Keratinocyte (primary cell): ENCODE results near the gene OTOR. TPM values are rescaled to one million over a fixed set of nuclear protein-coding genes. Genes with fewer than 3 reads are reported as not detected.

Source experiments
- DNase-seq: peaks from one replicate; pipeline ENCODE4 v3.0.0-alpha.2; 2011; ENCODE audit warnings: low read depth, missing footprints, low spot score
- FAIRE-seq: peaks from 2 replicates; lab custom pipeline; 2011; peaks lifted over from hg19 to GRCh38; lab: Jason Lieb, UNC
- H2AFZ ChIP-seq: 2 replicates; pipeline ENCODE4 v1.6.0; 2012; ENCODE audit warnings: low read length, control low read depth, inconsistent platforms; ENCODE audit not compliant: control insufficient read depth
- H3K27ac ChIP-seq: 2 replicates; pipeline ENCODE4 v1.5.1; 2011; ENCODE audit warnings: low read length; ENCODE audit not compliant: control insufficient read depth, insufficient read depth
- H3K27me3 ChIP-seq: 3 replicates; pipeline ENCODE4 v1.6.0; 2011; ENCODE audit warnings: low read length; ENCODE audit not compliant: control insufficient read depth, insufficient read depth; ENCODE audit errors: extremely low read depth
- H3K36me3 ChIP-seq, 2 experiments: 2 replicates in 1 of 2; 3 replicates in 1 of 2; pipeline ENCODE4 v1.5.1; 2011; ENCODE audit warnings: low read length in 2 of 2, mild to moderate bottlenecking in 1 of 2; ENCODE audit not compliant: control insufficient read depth in 2 of 2, insufficient read depth in 2 of 2; ENCODE audit errors: extremely low read depth in 1 of 2
- H3K4me1 ChIP-seq: 3 replicates; pipeline ENCODE4 v1.5.1; 2011; ENCODE audit warnings: low read length; ENCODE audit not compliant: control insufficient read depth, insufficient read depth; ENCODE audit errors: extremely low read depth
- H3K4me2 ChIP-seq: 3 replicates; pipeline ENCODE4 v1.6.0; 2011; ENCODE audit warnings: low read depth, low read length; ENCODE audit not compliant: control insufficient read depth, insufficient read depth; ENCODE audit errors: extremely low read depth
- H3K4me3 ChIP-seq, 3 experiments: fragments of 200-600 bp in 1 of 3; sonication (generic) in 1 of 3; 2 replicates in 2 of 3; 3 replicates in 1 of 3; pipeline ENCODE4 v1.5.1; 2011 to 2016; ENCODE audit warnings: low read length in 3 of 3, mild to moderate bottlenecking in 3 of 3, control low read depth in 2 of 3, inconsistent platforms in 1 of 3, low read depth in 1 of 3, mixed read lengths in 1 of 3, mixed run types in 1 of 3, moderate library complexity in 1 of 3; ENCODE audit not compliant: control insufficient read depth in 2 of 3, insufficient read depth in 2 of 3; ENCODE audit errors: extremely low read depth in 1 of 3
- H3K79me2 ChIP-seq: 2 replicates; pipeline ENCODE4 v1.6.0; 2012; ENCODE audit warnings: low read length; ENCODE audit not compliant: control insufficient read depth, insufficient read depth
- H3K9ac ChIP-seq: 3 replicates; pipeline ENCODE4 v1.6.0; 2011; ENCODE audit warnings: low read length; ENCODE audit not compliant: control insufficient read depth, insufficient read depth; ENCODE audit errors: extremely low read depth
- H3K9me1 ChIP-seq: 3 replicates; pipeline ENCODE4 v1.6.0; 2011; ENCODE audit warnings: low read length; ENCODE audit not compliant: control insufficient read depth, insufficient read depth; ENCODE audit errors: extremely low read depth
- H3K9me3 ChIP-seq: 2 replicates; pipeline ENCODE4 v1.5.1; 2012; ENCODE audit warnings: low read depth, low read length; ENCODE audit not compliant: control insufficient read depth
- H4K20me1 ChIP-seq: 3 replicates; pipeline ENCODE4 v1.6.0; 2011; ENCODE audit warnings: low read length; ENCODE audit not compliant: control insufficient read depth, insufficient read depth; ENCODE audit errors: extremely low read depth
- CTCF ChIP-seq, 3 experiments: IDR thresholded peaks in 1 of 3; conservative IDR thresholded peaks in 1 of 3; optimal IDR thresholded peaks in 1 of 3; 2 replicates in 2 of 3; 3 replicates in 1 of 3; pipeline versions ENCODE3 to v1.5.1; 2011; ENCODE audit warnings: low read length in 3 of 3, mild to moderate bottlenecking in 3 of 3, moderate library complexity in 2 of 3, control low read depth in 1 of 3, inconsistent platforms in 1 of 3; ENCODE audit not compliant: insufficient read depth in 2 of 3; ENCODE audit errors: extremely low read depth in 1 of 3
- EZH2 ChIP-seq: IDR thresholded peaks from one replicate; pipeline ENCODE4 v1.6.1; 2012; ENCODE audit warnings: inconsistent platforms, mild to moderate bottlenecking, low read length, moderate library complexity
- dilution Hi-C: fragments of 300-500 bp; cut with MboI; formaldehyde crosslinking; loops from one replicate; pipeline ENCODE4 v1.7.0; 2020; ENCODE audit warnings: low sequenced_read_pairs; ENCODE audit not compliant: extremely low pct_ligation_motif_present
- polyA plus RNA-seq, 5 experiments: library from polyadenylated mRNA; depleted of rRNA in 3 of 5; stranded (reverse) in 3 of 5; stranded (forward) in 1 of 5; unstranded in 1 of 5; fragments of >200 nt; gene quantifications; 1 replicate in 1 of 5; 2 replicates in 3 of 5; 3 replicates in 1 of 5; pipeline versions ENCODE4 v1.2.1 to v1.2.3, GENCODE V29; 2011 to 2012; ENCODE audit warnings: missing spikeins in 2 of 5, low read depth in 1 of 5, low replicate concordance in 1 of 5

The OTOR gene
- polyA plus RNA-seq, 1 donor (not counting 4 experiments of a cell fraction or from before 2014, with no cell fraction given) = not detected

GRCh38 chr20:16777126-16777525 is 29.0 kb downstream of the OTOR start:
- no peaks in the 10 kb centered on the region for H3K36me3 ChIP-seq
- H3K27ac ChIP-seq = no peak overlapping the region
- no peaks in the 10 kb centered on the region for H4K20me1 ChIP-seq
- no peak overlapping the region for H2AFZ ChIP-seq
- no peak overlapping the region for H3K4me2 ChIP-seq
- no peak for DNase-seq
- H3K4me1 ChIP-seq = no peaks in the 10 kb centered on the region
- no peak for FAIRE-seq
- H3K27me3 ChIP-seq = no peaks in the 10 kb centered on the region
- no peaks in the 10 kb centered on the region for H3K9me3 ChIP-seq
- H3K9me1 ChIP-seq = no peaks in the 10 kb centered on the region
- dilution Hi-C loops = no loop called here
- no peak overlapping the region for H3K4me3 ChIP-seq
- no peaks in the 10 kb centered on the region for H3K79me2 ChIP-seq
- no peak overlapping the region for H3K9ac ChIP-seq
- no peak for TF ChIP-seq EZH2
- no peak for TF ChIP-seq CTCF (optimal IDR thresholded peaks at IDR 0.05 in 1 of 3, IDR thresholded peaks at IDR 0.05 in 1 of 3, conservative IDR thresholded peaks at IDR 0.05 in 1 of 3; ENCODE audit: extremely low read depth in 1 of 3, insufficient read depth in 2 of 3, low read length in 3 of 3)

- no peak overlapping the region for H3K4me3 ChIP-seq
- no peaks in the 10 kb centered on the region for H3K9me1 ChIP-seq
- no peaks in the 10 kb centered on the region for H3K27me3 ChIP-seq
- no peak overlapping the region for H3K9ac ChIP-seq
- H3K36me3 ChIP-seq = no peaks in the 10 kb centered on the region
- no peaks in the 10 kb centered on the region for H3K9me3 ChIP-seq
- FAIRE-seq = no peak
- DNase-seq = no peak
- H3K4me2 ChIP-seq = no peak overlapping the region
- TF ChIP-seq CTCF (optimal IDR thresholded peaks at IDR 0.05 in 1 of 3, IDR thresholded peaks at IDR 0.05 in 1 of 3, conservative IDR thresholded peaks at IDR 0.05 in 1 of 3; ENCODE audit: extremely low read depth in 1 of 3, insufficient read depth in 2 of 3, low read length in 3 of 3) (no peak), EZH2 (no peak)
- H3K27ac ChIP-seq = no peak overlapping the region
- no peak overlapping the region for H2AFZ ChIP-seq
- H3K4me1 ChIP-seq = no peaks in the 10 kb centered on the region
- H3K79me2 ChIP-seq = no peaks in the 10 kb centered on the region
- H4K20me1 ChIP-seq = no peaks in the 10 kb centered on the region
- dilution Hi-C loops = no loop called here
Measured at GRCh38 chr20:16778159-16778558, 30.0 kb downstream of the OTOR start.
